Measurements from ENCODE around the gene PRKAG1. TPM values are rescaled to one million over a fixed set of nuclear protein-coding genes. Genes with fewer than 3 reads are reported as not detected.

Gene PRKAG1
- total and polyA plus RNA-seq, 10 of the 15 experiments (the other 5 are each of a cell fraction or from before 2014, with no cell fraction given): 44.5 to 91.6 (median 60.9) TPM

GRCh38 chr12:49014547-49014946, 4.0 kb downstream of the PRKAG1 start:
- in situ Hi-C loops (cut with MboI): no loop called here
- ATAC-seq (no peak), DNase-seq (ENCODE audit: low read depth, low spot score) (no peak), FAIRE-seq (no peak)
- ChIA-PET CTCF (interaction anchor here (0.9 to 11.1 kb wide), 8 partner anchors 18 to 162 kb away, joined by 3 to 172 read pairs (median 4); partner anchors contain the start of genes DDN and DDX23), RAD21 (ENCODE audit: unreplicated experiment) (interaction anchor here (0.9 to 5.0 kb wide), 3 partner anchors 13 to 27 kb away, joined by 4 to 62 read pairs (median 4); partner anchors contain the start of gene DDN), SMC1A (ENCODE audit: uncharacterized antibody, unreplicated experiment) (interaction anchor here (0.7 to 7.5 kb wide), 5 partner anchors 9 to 45 kb away, joined by 3 to 47 read pairs (median 6); partner anchors contain the start of gene DDN), POLR2A (interaction anchor here (0.6 to 4.9 kb wide), 3 partner anchors 16 to 162 kb away, joined by 3 to 52 read pairs (median 4); partner anchors contain the start of gene DDN)
- intact Hi-C loops (cut with micrococcal nuclease; ENCODE audit: unreplicated experiment): no loop called here
- no TSS peak for BruUV-seq (replicated peaks)
- no peaks in the 10 kb centered on the region for H4K20me1 ChIP-seq (ENCODE audit: control insufficient read depth, insufficient read depth)
- H3K4me1 ChIP-seq (ENCODE audit: control insufficient read depth, insufficient read depth, low read length): 0 out of 2 replicates have a peak, but pooled peaks cover 3% of the 10 kb centered on the region
- H3K27me3 ChIP-seq (replicated peaks in 1 of 2; ENCODE audit: control insufficient read depth in 2 of 2, insufficient read depth in 2 of 2, low read length in 1 of 2): no peaks in the 10 kb centered on the region
- H3K9ac ChIP-seq (ENCODE audit: control insufficient read depth, insufficient read depth, low read length): no peak overlapping the region
- WGBS (ENCODE audit: insufficient coverage, insufficient replicate concordance, low lambda C conversion rate, missing lambda C conversion rate): 91% methylated on average over 1 of the region's 1 CpG
- no peak overlapping the region for H3K4me2 ChIP-seq (ENCODE audit: control insufficient read depth, insufficient read depth)
- H3K36me3 ChIP-seq (ENCODE audit: control insufficient read depth in 2 of 2, insufficient read depth in 2 of 2, low read length in 1 of 2): peaks cover 0 to 20% of the 10 kb centered on the region in 2 experiments; a peak in 2 of 4 replicates
- no peak overlapping the region for H2AFZ ChIP-seq (ENCODE audit: control insufficient read depth, low read depth, low read length)
- no peak overlapping the region for H3K27ac ChIP-seq (ENCODE audit: control insufficient read depth, insufficient read depth)
- peak in 2 of 3 experiments; percentile 9 to 20; a peak in 2 of 6 replicates for TF ChIP-seq CTCF (IDR thresholded peaks at IDR 0.05 in 2 of 3, conservative IDR thresholded peaks at IDR 0.05 in 1 of 3; ENCODE audit: control insufficient read depth in 2 of 3, extremely low read depth in 1 of 3, insufficient read depth in 1 of 3, low read depth in 3 of 3, low read length in 3 of 3)
- TF ChIP-seq ZNF622 (IDR thresholded peaks at IDR 0.05): no peak
- H3K79me2 ChIP-seq (ENCODE audit: control insufficient read depth, insufficient read depth, low read length): peaks cover 21% of the 10 kb centered on the region
- H3K9me3 ChIP-seq (replicated peaks; ENCODE audit: control insufficient read depth, insufficient read depth, low read length): no peaks in the 10 kb centered on the region
- no peak overlapping the region for H3K4me3 ChIP-seq

GRCh38 chr12:49013428-49013827, 5.1 kb downstream of the PRKAG1 start:
- RAD21 ChIA-PET (ENCODE audit: unreplicated experiment): interaction anchor here (5.0 kb wide), 1 partner anchor 16 kb away, joined by 62 read pairs; the partner anchor contains the start of gene DDN
- ATAC-seq (no peak), FAIRE-seq (no peak), DNase-seq (ENCODE audit: low read depth, low spot score) (no peak)
- no peaks in the 10 kb centered on the region for H3K27me3 ChIP-seq (replicated peaks in 1 of 2; ENCODE audit: control insufficient read depth in 2 of 2, insufficient read depth in 2 of 2, low read length in 1 of 2)
- CTCF ChIA-PET: interaction anchor here (0.8 to 11.1 kb wide), 5 partner anchors 17 to 148 kb away, joined by 3 to 172 read pairs (median 4); partner anchors contain the start of genes DDN and RND1
- no peaks in the 10 kb centered on the region for H3K4me1 ChIP-seq (ENCODE audit: control insufficient read depth, insufficient read depth, low read length)
- in situ Hi-C loops (cut with MboI): no loop called here
- intact Hi-C loops (cut with micrococcal nuclease; ENCODE audit: unreplicated experiment): no loop called here
- no peak for TF ChIP-seq YY1 (IDR thresholded peaks at IDR 0.05; ENCODE audit: low read depth, low read length)
- no TSS peak for BruUV-seq (replicated peaks)
- H3K9ac ChIP-seq (ENCODE audit: control insufficient read depth, insufficient read depth, low read length): no peak overlapping the region
- no peak overlapping the region for H3K4me3 ChIP-seq
- H2AFZ ChIP-seq (ENCODE audit: control insufficient read depth, low read depth, low read length): no peak overlapping the region
- H3K27ac ChIP-seq (ENCODE audit: control insufficient read depth, insufficient read depth): no peak overlapping the region
- peaks cover 0 to 20% of the 10 kb centered on the region in 2 experiments; a peak in 2 of 4 replicates for H3K36me3 ChIP-seq (ENCODE audit: control insufficient read depth in 2 of 2, insufficient read depth in 2 of 2, low read length in 1 of 2)
- no peak overlapping the region for H3K4me2 ChIP-seq (ENCODE audit: control insufficient read depth, insufficient read depth)
- WGBS (ENCODE audit: insufficient coverage, insufficient replicate concordance, low lambda C conversion rate, missing lambda C conversion rate): 95% methylated on average over 3 of the region's 3 CpGs
- H3K79me2 ChIP-seq (ENCODE audit: control insufficient read depth, insufficient read depth, low read length): peaks cover 20% of the 10 kb centered on the region
- H3K9me3 ChIP-seq (replicated peaks; ENCODE audit: control insufficient read depth, insufficient read depth, low read length): no peaks in the 10 kb centered on the region
- SMC1A ChIA-PET (ENCODE audit: uncharacterized antibody, unreplicated experiment): interaction anchor here (0.6 to 7.5 kb wide), 2 partner anchors 12 to 21 kb away, joined by 3 to 47 read pairs; partner anchors contain the start of gene DDN
- no peaks in the 10 kb centered on the region for H4K20me1 ChIP-seq (ENCODE audit: control insufficient read depth, insufficient read depth)
- POLR2A ChIA-PET: interaction anchor here (1.2 kb wide), 1 partner anchor 14 kb away, joined by 3 read pairs; no protein-coding TSS in a partner anchor

All from GM12878 (cell line).